HepG2 (cell line): ENCODE results near the gene ALDH3B1. TPM values are rescaled to one million over a fixed set of nuclear protein-coding genes. Genes with fewer than 3 reads are reported as not detected.

Experiments
- BORCS8-MEF2B ChIP-seq: sonication (generic); formaldehyde crosslinking; IDR thresholded peaks from 2 replicates; pipeline ENCODE4 v1.8.0; 2022; ENCODE audit warnings: mild to moderate bottlenecking, missing genetic modification reagents
- DNMT1 ChIP-seq: sonication (generic); formaldehyde crosslinking; IDR thresholded peaks from 2 replicates; pipeline ENCODE4 v1.5.1; 2020; ENCODE audit warnings: mild to moderate bottlenecking, missing genetic modification reagents
- MEF2D ChIP-seq: sonication (generic); formaldehyde crosslinking; IDR thresholded peaks from 2 replicates; pipeline ENCODE4 v1.5.1; 2020; ENCODE audit warnings: mild to moderate bottlenecking, missing genetic modification reagents
- MTA1 ChIP-seq: sonication (generic); formaldehyde crosslinking; IDR thresholded peaks from 2 replicates; pipeline ENCODE4 v1.4.0; 2020; ENCODE audit warnings: missing genetic modification reagents, mild to moderate bottlenecking, borderline replicate concordance
- ZNF629 ChIP-seq: sonication (generic); formaldehyde crosslinking; conservative IDR thresholded peaks from 2 replicates; pipeline ENCODE4 v1.5.0; 2020; ENCODE audit warnings: missing genetic modification reagents
- polyA plus RNA-seq, 8 experiments: library from polyadenylated mRNA; depleted of rRNA in 3 of 8; stranded (reverse) in 7 of 8; unstranded in 1 of 8; fragments of >200 nt; fragmentation: Illumina TruSeq in 4 of 8; extraction: Trizol in 4 of 8; gene quantifications; 2 replicates each; pipeline versions ENCODE4 v1.2.1 to v1.2.3, GENCODE V29; 2011 to 2016; ENCODE audit warnings: low read depth in 4 of 8, missing spikeins in 1 of 8, mixed read lengths in 1 of 8; ENCODE audit not compliant: insufficient read depth in 1 of 8
- total RNA-seq, 5 experiments: library from RNA; depleted of rRNA; stranded (reverse); fragments of >200 nt; fragmentation: Illumina TruSeq; extraction: Trizol; gene quantifications; 2 replicates each; pipeline ENCODE4 v1.2.3, GENCODE V29; 2016; ENCODE audit warnings: low read depth in 1 of 5
- TF ChIP-seq, protein P1 (sequence below): sonication (generic); formaldehyde crosslinking; IDR thresholded peaks from 2 replicates; pipeline ENCODE4 v1.9.0; 2022; ENCODE audit warnings: missing genetic modification reagents, mild to moderate bottlenecking, borderline replicate concordance
- TF ChIP-seq, protein P2 (sequence below): sonication (generic); formaldehyde crosslinking; IDR thresholded peaks from 2 replicates; pipeline ENCODE4 v1.4.0; 2020; ENCODE audit warnings: mild to moderate bottlenecking, missing genetic modification reagents, borderline replicate concordance

ALDH3B1 gene
- total and polyA plus RNA-seq, 2 of the 13 experiments (the other 11 are each of a cell fraction or from before 2014, with no cell fraction given), result 4.0 to 6.7 TPM

DNA sequence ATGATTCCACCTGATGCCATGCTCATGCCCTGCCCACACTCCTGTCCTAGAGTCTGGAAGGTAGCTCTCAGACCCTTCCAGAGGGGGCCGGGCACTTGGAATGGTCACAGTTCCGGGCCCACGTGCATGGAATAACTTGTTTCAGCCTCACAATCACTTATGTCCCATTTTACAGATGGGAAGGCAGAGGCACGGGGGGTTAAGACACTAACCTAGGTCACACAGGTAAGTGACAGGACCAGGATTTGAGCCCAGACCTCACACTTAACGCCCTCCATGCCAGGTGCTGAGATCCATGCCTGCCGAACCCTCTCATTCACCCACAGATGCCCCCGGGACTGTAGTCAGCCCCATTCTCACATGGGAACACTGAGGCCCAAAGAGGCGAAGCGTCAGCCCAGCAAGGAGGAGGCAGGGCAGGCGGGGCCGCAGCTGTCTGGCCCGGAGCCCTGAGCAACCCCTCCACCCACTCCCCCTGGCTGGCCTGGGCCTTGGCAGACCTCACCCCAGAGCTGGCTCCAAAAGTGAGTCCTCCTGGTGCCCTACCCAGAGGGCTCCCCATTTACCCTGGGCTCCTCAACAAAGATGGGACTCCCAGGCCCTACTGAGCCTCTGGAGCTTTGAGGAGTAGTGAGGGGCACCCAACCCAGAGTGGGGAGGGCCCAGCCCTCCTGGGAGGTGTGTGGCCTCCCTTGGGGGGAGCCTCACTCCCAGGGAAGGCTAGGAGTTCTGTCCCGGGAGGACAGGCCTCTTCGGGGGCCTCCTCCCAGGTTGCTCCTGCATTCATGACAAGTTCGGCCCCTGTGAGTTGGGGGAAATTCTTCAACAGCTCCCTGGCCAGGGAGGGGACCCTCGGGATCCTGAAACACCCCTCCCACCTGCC is 2.4 kb upstream of the ALDH3B1 start (continued):
- TF ChIP-seq DNMT1, result no peak
- no peak for TF ChIP-seq BORCS8-MEF2B (CRISPR knock-in tag)
- TF ChIP-seq, protein P1, sequence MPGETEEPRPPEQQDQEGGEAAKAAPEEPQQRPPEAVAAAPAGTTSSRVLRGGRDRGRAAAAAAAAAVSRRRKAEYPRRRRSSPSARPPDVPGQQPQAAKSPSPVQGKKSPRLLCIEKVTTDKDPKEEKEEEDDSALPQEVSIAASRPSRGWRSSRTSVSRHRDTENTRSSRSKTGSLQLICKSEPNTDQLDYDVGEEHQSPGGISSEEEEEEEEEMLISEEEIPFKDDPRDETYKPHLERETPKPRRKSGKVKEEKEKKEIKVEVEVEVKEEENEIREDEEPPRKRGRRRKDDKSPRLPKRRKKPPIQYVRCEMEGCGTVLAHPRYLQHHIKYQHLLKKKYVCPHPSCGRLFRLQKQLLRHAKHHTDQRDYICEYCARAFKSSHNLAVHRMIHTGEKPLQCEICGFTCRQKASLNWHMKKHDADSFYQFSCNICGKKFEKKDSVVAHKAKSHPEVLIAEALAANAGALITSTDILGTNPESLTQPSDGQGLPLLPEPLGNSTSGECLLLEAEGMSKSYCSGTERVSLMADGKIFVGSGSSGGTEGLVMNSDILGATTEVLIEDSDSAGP (CRISPR knock-in tag), result no peak
- TF ChIP-seq ZNF629 (CRISPR knock-in tag), result peak; percentile 92
- TF ChIP-seq MEF2D (CRISPR knock-in tag), result no peak
- no peak for TF ChIP-seq MTA1 (CRISPR knock-in tag)
- TF ChIP-seq, protein P2, sequence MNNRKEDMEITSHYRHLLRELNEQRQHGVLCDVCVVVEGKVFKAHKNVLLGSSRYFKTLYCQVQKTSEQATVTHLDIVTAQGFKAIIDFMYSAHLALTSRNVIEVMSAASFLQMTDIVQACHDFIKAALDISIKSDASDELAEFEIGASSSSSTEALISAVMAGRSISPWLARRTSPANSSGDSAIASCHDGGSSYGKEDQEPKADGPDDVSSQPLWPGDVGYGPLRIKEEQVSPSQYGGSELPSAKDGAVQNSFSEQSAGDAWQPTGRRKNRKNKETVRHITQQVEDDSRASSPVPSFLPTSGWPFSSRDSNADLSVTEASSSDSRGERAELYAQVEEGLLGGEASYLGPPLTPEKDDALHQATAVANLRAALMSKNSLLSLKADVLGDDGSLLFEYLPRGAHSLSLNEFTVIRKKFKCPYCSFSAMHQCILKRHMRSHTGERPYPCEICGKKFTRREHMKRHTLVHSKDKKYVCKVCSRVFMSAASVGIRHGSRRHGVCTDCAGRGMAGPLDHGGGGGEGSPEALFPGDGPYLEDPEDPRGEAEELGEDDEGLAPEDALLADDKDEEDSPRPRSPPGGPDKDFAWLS (CRISPR knock-in tag), result no peak
